ENCODE measurements around the gene DDX24. TPM values are rescaled to one million over a fixed set of nuclear protein-coding genes. Genes with fewer than 3 reads are reported as not detected.

The DDX24 gene
- total and polyA plus RNA-seq, 9 of the 15 experiments (the other 6 are each of a cell fraction or from before 2014, with no cell fraction given): 82.4 to 175 (median 122) TPM

DNA sequence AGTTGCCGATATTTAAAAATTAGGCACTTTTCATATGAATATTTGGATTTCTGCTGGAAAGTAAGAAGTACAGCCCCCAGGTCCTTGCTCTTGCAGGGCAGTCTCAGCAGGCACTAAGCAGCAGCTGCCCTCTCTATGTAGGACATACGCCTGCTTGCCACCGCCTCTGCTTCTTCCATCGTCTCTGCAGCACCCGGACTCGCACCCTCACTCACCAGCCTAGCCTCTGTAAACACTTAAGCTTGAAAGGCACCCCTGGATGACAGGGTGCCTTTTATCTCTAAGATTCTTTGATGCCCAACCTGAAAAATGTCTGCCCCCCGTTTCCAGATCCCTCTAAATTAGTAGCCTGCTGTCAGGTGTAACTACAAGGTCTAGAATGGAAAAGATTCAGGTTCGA lies 35.9 kb downstream of the DDX24 start:
- Histone ChIP-seq H3K36me3 (ENCODE audit: control insufficient read depth, insufficient read depth, low read length) (peaks cover 47% of the 10 kb centered on the region; the same call in 2 of the 3 replicates), H3K79me2 (ENCODE audit: control insufficient read depth, insufficient read depth, low read length) (no peaks in the 10 kb centered on the region), H3K9ac (ENCODE audit: insufficient read depth in 1 of 2, low read depth in 2 of 2, low read length in 2 of 2) (no peak overlapping the region), H4K20me1 (replicated peaks; ENCODE audit: control insufficient read depth, insufficient read depth, low read length) (no peaks in the 10 kb centered on the region), H3K4me2 (ENCODE audit: insufficient read depth, low read length) (no peak overlapping the region), H3K27me3 (ENCODE audit: control insufficient read depth in 2 of 2, insufficient read depth in 2 of 2, low read length in 2 of 2) (peaks cover 2 to 6% of the 10 kb centered on the region in 2 experiments; a peak in 3 of 5 replicates), H3K4me3 (no peak overlapping the region), H2AFZ (ENCODE audit: low read depth, low read length) (no peak overlapping the region), H3K4me1 (replicated peaks in 1 of 2; ENCODE audit: control insufficient read depth in 2 of 2, insufficient read depth in 2 of 2, low read length in 2 of 2) (peaks cover 0 to 6% of the 10 kb centered on the region in 2 experiments; a peak in 2 of 5 replicates), H3K9me3 (replicated peaks; ENCODE audit: control insufficient read depth, insufficient read depth, low read depth, low read length) (no peaks in the 10 kb centered on the region), H3K27ac (ENCODE audit: extremely low read depth, low read depth, low read length) (no peak overlapping the region), H3K9me1 (ENCODE audit: control insufficient read depth, insufficient read depth, low read length) (no peaks in the 10 kb centered on the region)
- ChIA-PET CTCF (ENCODE audit: low intra/inter-chr PET ratio) (no interaction called here), POLR2A (no interaction called here)
- no peak for DNase-seq (ENCODE audit: extremely low read depth in 1 of 4, low spot score in 3 of 4)
- FAIRE-seq: no peak
- ATAC-seq: no peak
- in situ Hi-C loops (cut with MboI) (no loop called here), intact Hi-C loops (cut with micrococcal nuclease) (no loop called here)
- WGBS (ENCODE audit: insufficient coverage, low coverage, missing lambda C conversion rate): 95% methylated on average over 7 of the region's 8 CpGs
- BruUV-seq (replicated peaks): no TSS peak
- no peak for TF ChIP-seq E2F8 (IDR thresholded peaks at IDR 0.05; ENCODE audit: low read depth, partially characterized antibody)
- no peak for TF ChIP-seq ZZZ3 (IDR thresholded peaks at IDR 0.05)
- no peak for TF ChIP-seq HMG20B (CRISPR knock-in tag; IDR thresholded peaks at IDR 0.05)
- no peak for TF ChIP-seq CUX1 (CRISPR knock-in tag; IDR thresholded peaks at IDR 0.05)
- no peak for TF ChIP-seq ELF4 (CRISPR knock-in tag; IDR thresholded peaks at IDR 0.05)
- TF ChIP-seq NFRKB (IDR thresholded peaks at IDR 0.05; ENCODE audit: low read depth): no peak
- TF ChIP-seq, protein P1, sequence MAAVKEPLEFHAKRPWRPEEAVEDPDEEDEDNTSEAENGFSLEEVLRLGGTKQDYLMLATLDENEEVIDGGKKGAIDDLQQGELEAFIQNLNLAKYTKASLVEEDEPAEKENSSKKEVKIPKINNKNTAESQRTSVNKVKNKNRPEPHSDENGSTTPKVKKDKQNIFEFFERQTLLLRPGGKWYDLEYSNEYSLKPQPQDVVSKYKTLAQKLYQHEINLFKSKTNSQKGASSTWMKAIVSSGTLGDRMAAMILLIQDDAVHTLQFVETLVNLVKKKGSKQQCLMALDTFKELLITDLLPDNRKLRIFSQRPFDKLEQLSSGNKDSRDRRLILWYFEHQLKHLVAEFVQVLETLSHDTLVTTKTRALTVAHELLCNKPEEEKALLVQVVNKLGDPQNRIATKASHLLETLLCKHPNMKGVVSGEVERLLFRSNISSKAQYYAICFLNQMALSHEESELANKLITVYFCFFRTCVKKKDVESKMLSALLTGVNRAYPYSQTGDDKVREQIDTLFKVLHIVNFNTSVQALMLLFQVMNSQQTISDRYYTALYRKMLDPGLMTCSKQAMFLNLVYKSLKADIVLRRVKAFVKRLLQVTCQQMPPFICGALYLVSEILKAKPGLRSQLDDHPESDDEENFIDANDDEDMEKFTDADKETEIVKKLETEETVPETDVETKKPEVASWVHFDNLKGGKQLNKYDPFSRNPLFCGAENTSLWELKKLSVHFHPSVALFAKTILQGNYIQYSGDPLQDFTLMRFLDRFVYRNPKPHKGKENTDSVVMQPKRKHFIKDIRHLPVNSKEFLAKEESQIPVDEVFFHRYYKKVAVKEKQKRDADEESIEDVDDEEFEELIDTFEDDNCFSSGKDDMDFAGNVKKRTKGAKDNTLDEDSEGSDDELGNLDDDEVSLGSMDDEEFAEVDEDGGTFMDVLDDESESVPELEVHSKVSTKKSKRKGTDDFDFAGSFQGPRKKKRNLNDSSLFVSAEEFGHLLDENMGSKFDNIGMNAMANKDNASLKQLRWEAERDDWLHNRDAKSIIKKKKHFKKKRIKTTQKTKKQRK (IDR thresholded peaks at IDR 0.05; ENCODE audit: borderline replicate concordance, low read depth, low read length): no peak
- TF ChIP-seq, protein P2, sequence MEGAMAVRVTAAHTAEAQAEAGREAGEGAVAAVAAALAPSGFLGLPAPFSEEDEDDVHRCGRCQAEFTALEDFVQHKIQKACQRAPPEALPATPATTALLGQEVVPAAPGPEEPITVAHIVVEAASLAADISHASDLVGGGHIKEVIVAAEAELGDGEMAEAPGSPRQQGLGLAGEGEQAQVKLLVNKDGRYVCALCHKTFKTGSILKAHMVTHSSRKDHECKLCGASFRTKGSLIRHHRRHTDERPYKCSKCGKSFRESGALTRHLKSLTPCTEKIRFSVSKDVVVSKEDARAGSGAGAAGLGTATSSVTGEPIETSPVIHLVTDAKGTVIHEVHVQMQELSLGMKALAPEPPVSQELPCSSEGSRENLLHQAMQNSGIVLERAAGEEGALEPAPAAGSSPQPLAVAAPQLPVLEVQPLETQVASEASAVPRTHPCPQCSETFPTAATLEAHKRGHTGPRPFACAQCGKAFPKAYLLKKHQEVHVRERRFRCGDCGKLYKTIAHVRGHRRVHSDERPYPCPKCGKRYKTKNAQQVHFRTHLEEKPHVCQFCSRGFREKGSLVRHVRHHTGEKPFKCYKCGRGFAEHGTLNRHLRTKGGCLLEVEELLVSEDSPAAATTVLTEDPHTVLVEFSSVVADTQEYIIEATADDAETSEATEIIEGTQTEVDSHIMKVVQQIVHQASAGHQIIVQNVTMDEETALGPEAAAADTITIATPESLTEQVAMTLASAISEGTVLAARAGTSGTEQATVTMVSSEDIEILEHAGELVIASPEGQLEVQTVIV (CRISPR knock-in tag; IDR thresholded peaks at IDR 0.05; ENCODE audit: borderline replicate concordance): no peak
